A673 (cell line): ENCODE results near the gene F2RL3. TPM values are rescaled to one million over a fixed set of nuclear protein-coding genes. Genes with fewer than 3 reads are reported as not detected.

ENCODE experiments used
- BruUV-seq: library from RNA; stranded (reverse); fragments of 400-500 nt; replicated peaks from 2 replicates; lab custom pipeline; 2021; lab: Mats Ljungman, UMichigan
- CTCF ChIA-PET: fragments of 300-600 bp; sonication (Branson Sonifier 250); formaldehyde crosslinking; loops from one replicate; lab custom pipeline; 2022; ENCODE audit warnings: antibody characterized with exemption; lab: Charles Lee
- POLR2A ChIA-PET: fragments of 300-600 bp; sonication (Branson Sonifier 250); formaldehyde crosslinking; loops from one replicate; lab custom pipeline; 2022; ENCODE audit warnings: antibody characterized with exemption; ENCODE audit not compliant: low non-redundant PET; lab: Charles Lee
- DNase-seq: peaks from one replicate; pipeline ENCODE4 v3.0.0-alpha.2; 2015; ENCODE audit warnings: low spot score
- H3K27ac ChIP-seq: fragments of 200-600 bp; sonication (generic); 2 replicates; pipeline ENCODE4 v1.5.1; 2016; ENCODE audit warnings: mixed run types, low read depth, mild to moderate bottlenecking, mixed read lengths, antibody characterized with exemption, low read length; ENCODE audit not compliant: poor library complexity, severe bottlenecking
- H3K27me3 ChIP-seq: fragments of 200-600 bp; sonication (generic); replicated peaks from 2 replicates; pipeline ENCODE4 v1.6.1; 2017; ENCODE audit warnings: mixed run types, low read depth, mild to moderate bottlenecking, mixed read lengths, antibody characterized with exemption, low read length; ENCODE audit not compliant: insufficient read depth, poor library complexity
- H3K36me3 ChIP-seq: fragments of 200-600 bp; sonication (generic); 2 replicates; pipeline ENCODE4 v1.6.1; 2016; ENCODE audit warnings: mixed run types, mild to moderate bottlenecking, mixed read lengths, antibody characterized with exemption, low read length; ENCODE audit not compliant: insufficient read depth, poor library complexity, severe bottlenecking
- H3K4me1 ChIP-seq: fragments of 200-600 bp; sonication (generic); 2 replicates; pipeline ENCODE4 v1.6.1; 2017; ENCODE audit warnings: mixed run types, mild to moderate bottlenecking, mixed read lengths, antibody characterized with exemption, low read length; ENCODE audit not compliant: insufficient read depth, poor library complexity, severe bottlenecking
- H3K4me3 ChIP-seq: fragments of 200-600 bp; sonication (generic); 2 replicates; pipeline ENCODE4 v1.5.1; 2016; ENCODE audit warnings: low read depth, mixed run types, mild to moderate bottlenecking, mixed read lengths, low read length; ENCODE audit not compliant: poor library complexity, severe bottlenecking
- H3K9me3 ChIP-seq: fragments of 200-600 bp; sonication (generic); 2 replicates; pipeline ENCODE4 v1.6.1; 2016; ENCODE audit warnings: mixed run types, low read depth, mild to moderate bottlenecking, mixed read lengths, antibody characterized with exemption, low read length; ENCODE audit not compliant: poor library complexity, severe bottlenecking
- EZH2 ChIP-seq: fragments of 200-600 bp; sonication (generic); IDR thresholded peaks from 2 replicates; pipeline ENCODE4 v1.6.1; 2017; ENCODE audit warnings: borderline replicate concordance, low read depth, mild to moderate bottlenecking, mixed read lengths, antibody characterized with exemption, low read length; ENCODE audit not compliant: poor library complexity, severe bottlenecking
- intact Hi-C: fragments of 100-400 bp; cut with micrococcal nuclease; formaldehyde crosslinking; loops from one replicate; pipeline ENCODE4 v1.10.0; 2022; ENCODE audit not compliant: unreplicated experiment
- total RNA-seq: library from RNA; stranded (reverse); gene quantifications from 2 replicates; pipeline ENCODE4 v1.2.3, GENCODE V29; 2021
- TF ChIP-seq, protein P1 (sequence below): fragments of 300-800, 200-600 bp; sonication (generic); conservative IDR thresholded peaks from 2 replicates; pipeline ENCODE4 v1.5.1; 2017; ENCODE audit warnings: low read depth, mild to moderate bottlenecking, antibody characterized with exemption, low read length, moderate library complexity, mixed read lengths

Gene F2RL3
- total RNA-seq, 1 experiment from 2014 or later, result not detected

GRCh38 chr19:16899566-16900075 lies 10.8 kb downstream of the F2RL3 start:
- TF ChIP-seq EZH2, result no peak
- TF ChIP-seq, protein P1, sequence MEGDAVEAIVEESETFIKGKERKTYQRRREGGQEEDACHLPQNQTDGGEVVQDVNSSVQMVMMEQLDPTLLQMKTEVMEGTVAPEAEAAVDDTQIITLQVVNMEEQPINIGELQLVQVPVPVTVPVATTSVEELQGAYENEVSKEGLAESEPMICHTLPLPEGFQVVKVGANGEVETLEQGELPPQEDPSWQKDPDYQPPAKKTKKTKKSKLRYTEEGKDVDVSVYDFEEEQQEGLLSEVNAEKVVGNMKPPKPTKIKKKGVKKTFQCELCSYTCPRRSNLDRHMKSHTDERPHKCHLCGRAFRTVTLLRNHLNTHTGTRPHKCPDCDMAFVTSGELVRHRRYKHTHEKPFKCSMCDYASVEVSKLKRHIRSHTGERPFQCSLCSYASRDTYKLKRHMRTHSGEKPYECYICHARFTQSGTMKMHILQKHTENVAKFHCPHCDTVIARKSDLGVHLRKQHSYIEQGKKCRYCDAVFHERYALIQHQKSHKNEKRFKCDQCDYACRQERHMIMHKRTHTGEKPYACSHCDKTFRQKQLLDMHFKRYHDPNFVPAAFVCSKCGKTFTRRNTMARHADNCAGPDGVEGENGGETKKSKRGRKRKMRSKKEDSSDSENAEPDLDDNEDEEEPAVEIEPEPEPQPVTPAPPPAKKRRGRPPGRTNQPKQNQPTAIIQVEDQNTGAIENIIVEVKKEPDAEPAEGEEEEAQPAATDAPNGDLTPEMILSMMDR, result no peak
- Histone ChIP-seq H3K27ac (no peak overlapping the region), H3K36me3 (no peaks in the 10 kb centered on the region), H3K4me1 (peaks cover 11% of the 10 kb centered on the region), H3K9me3 (no peaks in the 10 kb centered on the region), H3K27me3 (no peaks in the 10 kb centered on the region), H3K4me3 (no peak overlapping the region)
- DNase-seq, result no peak
- ChIA-PET CTCF (no interaction called here), POLR2A (no interaction called here)
- no TSS peak for BruUV-seq
- intact Hi-C loops, result no loop called here

DNA sequence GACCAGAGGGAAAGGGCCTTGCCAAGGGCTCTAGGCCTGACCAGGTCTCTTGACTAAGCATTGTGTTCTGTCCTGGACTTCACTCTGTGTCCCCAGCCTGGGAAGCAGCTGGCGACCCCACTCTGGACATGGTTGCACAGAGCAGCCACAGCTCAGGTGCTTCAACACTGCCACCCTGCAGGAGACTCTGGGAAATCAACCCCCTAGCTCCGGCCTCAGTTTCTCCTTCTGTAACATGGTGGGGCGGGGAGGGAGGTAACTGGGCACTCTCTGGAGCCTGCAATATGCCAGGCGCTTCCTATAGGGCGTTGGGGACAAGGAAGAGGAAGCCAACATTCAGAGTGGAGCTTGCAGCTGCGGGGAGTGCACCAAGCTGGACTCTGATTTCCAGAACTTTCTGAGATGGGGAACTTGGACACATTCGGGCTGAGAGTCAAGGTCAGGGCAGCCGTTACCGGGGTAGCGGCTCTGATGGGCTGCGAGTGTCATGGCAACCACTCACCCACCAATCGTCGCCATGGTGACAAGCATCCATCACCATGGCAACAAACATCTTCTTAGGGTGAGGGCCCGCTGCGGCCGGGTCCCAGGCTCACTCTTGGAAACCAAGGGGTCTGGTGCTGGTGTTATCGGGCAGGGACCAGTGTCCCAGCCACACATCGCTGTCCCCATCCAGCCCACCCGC lies 12.8 kb downstream of the F2RL3 start:
- intact Hi-C loops, result no loop called here
- no peak for DNase-seq
- no peak overlapping the region for H3K27ac ChIP-seq

GRCh38 chr19:16902545-16902944 lies 13.7 kb downstream of the F2RL3 start:
- DNase-seq, result no peak
- H3K36me3 ChIP-seq, result no peaks in the 10 kb centered on the region
- H3K4me1 ChIP-seq, result peaks cover 9% of the 10 kb centered on the region
- BruUV-seq, result no TSS peak
- H3K4me3 ChIP-seq, result no peak overlapping the region
- no peak overlapping the region for H3K27ac ChIP-seq
- intact Hi-C loops, result no loop called here
- TF ChIP-seq EZH2, result no peak
- TF ChIP-seq, protein P1, result no peak
- no peaks in the 10 kb centered on the region for H3K9me3 ChIP-seq
- H3K27me3 ChIP-seq, result no peaks in the 10 kb centered on the region
- ChIA-PET POLR2A (no interaction called here), CTCF (no interaction called here)

More for the DNA sequence above, 12.8 kb downstream of the F2RL3 start:
- H3K36me3 ChIP-seq, result no peaks in the 10 kb centered on the region
- BruUV-seq, result no TSS peak
- ChIA-PET POLR2A (no interaction called here), CTCF (no interaction called here)
- no peak overlapping the region for H3K4me3 ChIP-seq
- TF ChIP-seq EZH2, result no peak
- TF ChIP-seq, protein P1, result no peak
- H3K27me3 ChIP-seq, result no peaks in the 10 kb centered on the region
- no peaks in the 10 kb centered on the region for H3K9me3 ChIP-seq
- peaks cover 11% of the 10 kb centered on the region for H3K4me1 ChIP-seq
